K562 (cell line): ENCODE results near the gene FBXO46. TPM values are rescaled to one million over a fixed set of nuclear protein-coding genes. Genes with fewer than 3 reads are reported as not detected.

Experiments
- ASH1L ChIP-seq: fragments of 450-650 bp; IDR thresholded peaks from 2 replicates; pipeline ENCODE4 v1.6.1; 2018; ENCODE audit warnings: borderline replicate concordance, mild to moderate bottlenecking, low read depth; ENCODE audit not compliant: partially characterized antibody
- C11orf30 ChIP-seq: fragments of 450-650 bp; IDR thresholded peaks from 2 replicates; pipeline ENCODE4 v1.6.1; 2016; ENCODE audit warnings: low read depth, mild to moderate bottlenecking
- EWSR1 ChIP-seq: fragments of 450-650 bp; IDR thresholded peaks from 2 replicates; pipeline ENCODE4 v1.6.1; 2018; ENCODE audit warnings: borderline replicate concordance, mild to moderate bottlenecking, low read depth, moderate library complexity; ENCODE audit not compliant: partially characterized antibody
- FOXJ2 ChIP-seq: fragments of 200-800 bp; sonication (Bioruptor generic); IDR thresholded peaks from 2 replicates; pipeline ENCODE4 v1.6.1; 2016; ENCODE audit warnings: missing genetic modification characterization, missing compliant biosample characterization
- ID3 ChIP-seq, 2 experiments: fragments of 250-450 bp in 1 of 2; fragments of 450-650 bp in 1 of 2; sonication (Bioruptor Pico) in 1 of 2; IDR thresholded peaks; 2 replicates each; pipeline versions ENCODE4 v1.6.1 to v1.8.0; 2016 to 2021; ENCODE audit warnings: mild to moderate bottlenecking in 2 of 2, moderate library complexity in 2 of 2, missing compliant biosample characterization in 1 of 2, missing genetic modification characterization in 1 of 2
- MCM5 ChIP-seq: fragments of 450-650 bp; IDR thresholded peaks from 2 replicates; pipeline ENCODE4 v1.6.1; 2016; ENCODE audit warnings: low read depth
- NCOA1 ChIP-seq: fragments of 450-650 bp; IDR thresholded peaks from 2 replicates; pipeline ENCODE4 v1.6.1; 2016; ENCODE audit warnings: low read depth
- RAD21 ChIP-seq, 2 experiments: fragments of 250-450 bp in 1 of 2; fragments of 450-650 bp in 1 of 2; sonication (Bioruptor Pico) in 1 of 2; formaldehyde crosslinking in 1 of 2; IDR thresholded peaks in 1 of 2; conservative IDR thresholded peaks in 1 of 2; 2 replicates each; pipeline versions ENCODE4 v1.4.0 to v1.8.0; 2020 to 2022; ENCODE audit warnings: mild to moderate bottlenecking in 2 of 2, moderate library complexity in 1 of 2
- SMC3 ChIP-seq: conservative IDR thresholded peaks from 2 replicates; pipeline ENCODE4 v1.6.1; 2011; ENCODE audit warnings: low read depth, low read length, improper control_type of control experiment; ENCODE audit not compliant: insufficient read depth
- SOX6 ChIP-seq: fragments of 450-650 bp; IDR thresholded peaks from 2 replicates; pipeline ENCODE4 v1.6.1; 2014; ENCODE audit warnings: mild to moderate bottlenecking
- SP2 ChIP-seq: IDR thresholded peaks from 2 replicates; pipeline ENCODE4 v1.6.1; 2011; ENCODE audit warnings: mild to moderate bottlenecking, low read depth, low read length, moderate library complexity; ENCODE audit not compliant: poor library complexity, severe bottlenecking; ENCODE audit errors: extremely low read depth
- TRIM25 ChIP-seq: fragments of 450-650 bp; IDR thresholded peaks from 2 replicates; pipeline ENCODE4 v1.7.0; 2016; ENCODE audit warnings: borderline replicate concordance
- XRCC3 ChIP-seq: fragments of 450-650 bp; IDR thresholded peaks from 2 replicates; pipeline ENCODE4 v1.6.1; 2017; ENCODE audit warnings: mild to moderate bottlenecking, moderate library complexity
- ZNF408 ChIP-seq: fragments of 250-450 bp; sonication (Bioruptor Pico); IDR thresholded peaks from 2 replicates; pipeline ENCODE4 v1.4.0; 2020; ENCODE audit warnings: low read depth, mild to moderate bottlenecking, moderate library complexity
- polyA plus RNA-seq, 8 experiments: library from polyadenylated mRNA; depleted of rRNA in 4 of 8; stranded (reverse) in 5 of 8; unstranded in 3 of 8; fragments of >200 nt; fragmentation: Nextera tagmentation in 2 of 8; fragmentation: Illumina TruSeq in 1 of 8; extraction: Ambion mirVana in 2 of 8; extraction: Trizol in 1 of 8; gene quantifications; 2 replicates each; pipeline versions ENCODE4 v1.2.1 to v1.2.3, GENCODE V29; 2011 to 2014; ENCODE audit warnings: inconsistent platforms in 1 of 8, missing spikeins in 1 of 8
- total RNA-seq, 7 experiments: library from RNA; depleted of rRNA in 6 of 7; stranded (reverse); fragments of >200 nt in 6 of 7; fragmentation: Illumina TruSeq in 2 of 7; extraction: Trizol in 2 of 7; gene quantifications; 2 replicates each; pipeline versions ENCODE4 v1.2.1 to v1.2.3, GENCODE V29; 2011 to 2021; ENCODE audit warnings: low replicate concordance in 1 of 7
- TF ChIP-seq, protein P1 (sequence below): fragments of 250-450 bp; sonication (Bioruptor Pico); IDR thresholded peaks from 2 replicates; pipeline ENCODE4 v1.5.1; 2021; ENCODE audit warnings: mild to moderate bottlenecking
- TF ChIP-seq, protein P2 (sequence below): fragments of 450-650 bp; formaldehyde crosslinking; IDR thresholded peaks from 2 replicates; pipeline ENCODE4 v1.4.0; 2020; ENCODE audit warnings: mild to moderate bottlenecking, mixed read lengths
- TF ChIP-seq, protein P3 (sequence below): sonication (generic); formaldehyde crosslinking; IDR thresholded peaks from 2 replicates; pipeline ENCODE4 v1.8.1; 2023; ENCODE audit warnings: mild to moderate bottlenecking, missing genetic modification reagents

FBXO46 gene
- total and polyA plus RNA-seq, 9 of the 15 experiments (the other 6 are each of a cell fraction or from before 2014, with no cell fraction given) = 1.5 to 36.1 (median 7.3) TPM

GRCh38 chr19:45739498-45740439, 9.1 kb upstream of the FBXO46 start (continued):
- TF ChIP-seq, protein P1, sequence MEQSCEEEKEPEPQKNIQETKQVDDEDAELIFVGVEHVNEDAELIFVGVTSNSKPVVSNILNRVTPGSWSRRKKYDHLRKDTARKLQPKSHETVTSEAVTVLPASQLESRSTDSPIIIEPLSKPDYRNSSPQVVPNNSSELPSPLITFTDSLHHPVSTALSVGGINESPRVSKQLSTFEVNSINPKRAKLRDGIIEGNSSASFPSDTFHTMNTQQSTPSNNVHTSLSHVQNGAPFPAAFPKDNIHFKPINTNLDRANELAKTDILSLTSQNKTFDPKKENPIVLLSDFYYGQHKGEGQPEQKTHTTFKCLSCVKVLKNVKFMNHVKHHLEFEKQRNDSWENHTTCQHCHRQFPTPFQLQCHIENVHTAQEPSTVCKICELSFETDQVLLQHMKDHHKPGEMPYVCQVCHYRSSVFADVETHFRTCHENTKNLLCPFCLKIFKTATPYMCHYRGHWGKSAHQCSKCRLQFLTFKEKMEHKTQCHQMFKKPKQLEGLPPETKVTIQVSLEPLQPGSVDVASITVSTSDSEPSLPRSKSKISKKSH (CRISPR knock-in tag) = no peak
- TF ChIP-seq EWSR1 (no peak), SMC3 (no peak), ASH1L (peak; percentile 83), C11orf30 (peak; percentile 27; the same call in 1 of the 2 replicates), FOXJ2 (tag) (no peak), XRCC3 (no peak), TRIM25 (no peak), SOX6 (peak; percentile 26; the same call in 1 of the 2 replicates), RAD21 (CRISPR knock-in tag; conservative IDR thresholded peaks at IDR 0.05 in 1 of 2, IDR thresholded peaks at IDR 0.05 in 1 of 2) (no peak), ID3 (CRISPR knock-in tag; IDR thresholded peaks at IDR 0.05) (no peak), ID3 (tag; IDR thresholded peaks at IDR 0.05) (peak; percentile 72), ZNF408 (CRISPR knock-in tag) (no peak), SP2 (no peak), MCM5 (no peak), NCOA1 (no peak)
- TF ChIP-seq, protein P2, sequence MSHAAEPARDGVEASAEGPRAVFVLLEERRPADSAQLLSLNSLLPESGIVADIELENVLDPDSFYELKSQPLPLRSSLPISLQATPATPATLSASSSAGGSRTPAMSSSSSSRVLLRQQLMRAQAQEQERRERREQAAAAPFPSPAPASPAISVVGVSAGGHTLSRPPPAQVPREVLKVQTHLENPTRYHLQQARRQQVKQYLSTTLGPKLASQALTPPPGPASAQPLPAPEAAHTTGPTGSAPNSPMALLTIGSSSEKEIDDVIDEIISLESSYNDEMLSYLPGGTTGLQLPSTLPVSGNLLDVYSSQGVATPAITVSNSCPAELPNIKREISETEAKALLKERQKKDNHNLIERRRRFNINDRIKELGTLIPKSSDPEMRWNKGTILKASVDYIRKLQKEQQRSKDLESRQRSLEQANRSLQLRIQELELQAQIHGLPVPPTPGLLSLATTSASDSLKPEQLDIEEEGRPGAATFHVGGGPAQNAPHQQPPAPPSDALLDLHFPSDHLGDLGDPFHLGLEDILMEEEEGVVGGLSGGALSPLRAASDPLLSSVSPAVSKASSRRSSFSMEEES (CRISPR knock-in tag) = no peak
- TF ChIP-seq, protein P3, sequence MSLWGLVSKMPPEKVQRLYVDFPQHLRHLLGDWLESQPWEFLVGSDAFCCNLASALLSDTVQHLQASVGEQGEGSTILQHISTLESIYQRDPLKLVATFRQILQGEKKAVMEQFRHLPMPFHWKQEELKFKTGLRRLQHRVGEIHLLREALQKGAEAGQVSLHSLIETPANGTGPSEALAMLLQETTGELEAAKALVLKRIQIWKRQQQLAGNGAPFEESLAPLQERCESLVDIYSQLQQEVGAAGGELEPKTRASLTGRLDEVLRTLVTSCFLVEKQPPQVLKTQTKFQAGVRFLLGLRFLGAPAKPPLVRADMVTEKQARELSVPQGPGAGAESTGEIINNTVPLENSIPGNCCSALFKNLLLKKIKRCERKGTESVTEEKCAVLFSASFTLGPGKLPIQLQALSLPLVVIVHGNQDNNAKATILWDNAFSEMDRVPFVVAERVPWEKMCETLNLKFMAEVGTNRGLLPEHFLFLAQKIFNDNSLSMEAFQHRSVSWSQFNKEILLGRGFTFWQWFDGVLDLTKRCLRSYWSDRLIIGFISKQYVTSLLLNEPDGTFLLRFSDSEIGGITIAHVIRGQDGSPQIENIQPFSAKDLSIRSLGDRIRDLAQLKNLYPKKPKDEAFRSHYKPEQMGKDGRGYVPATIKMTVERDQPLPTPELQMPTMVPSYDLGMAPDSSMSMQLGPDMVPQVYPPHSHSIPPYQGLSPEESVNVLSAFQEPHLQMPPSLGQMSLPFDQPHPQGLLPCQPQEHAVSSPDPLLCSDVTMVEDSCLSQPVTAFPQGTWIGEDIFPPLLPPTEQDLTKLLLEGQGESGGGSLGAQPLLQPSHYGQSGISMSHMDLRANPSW (CRISPR knock-in tag) = no peak
